Ascending aorta (tissue), 2 donors: ENCODE results near the gene FALEC. TPM values are rescaled to one million over a fixed set of nuclear protein-coding genes. Genes with fewer than 3 reads are reported as not detected.

Experiments
- DNase-seq, 2 donors: peaks; one replicate each; pipeline ENCODE4 v3.0.0-alpha.2; 2019; ENCODE audit warnings: low spot score in 2 of 2
- H3K27ac ChIP-seq, 2 donors: fragments of 200-600 bp; sonication (generic); one replicate each; pipeline ENCODE4 v1.5.1; 2016 to 2017; ENCODE audit warnings: mild to moderate bottlenecking in 1 of 2
- H3K27me3 ChIP-seq: fragments of 200-600 bp; sonication (generic); one replicate; pipeline ENCODE4 v1.5.1; 2017
- H3K36me3 ChIP-seq, 2 donors: fragments of 200-600 bp; sonication (generic); one replicate each; pipeline ENCODE4 v1.5.1; 2016
- H3K4me1 ChIP-seq, 2 donors: fragments of 200-600 bp; sonication (generic); one replicate each; pipeline ENCODE4 v1.5.1; 2016 to 2017; ENCODE audit warnings: mild to moderate bottlenecking in 1 of 2
- H3K4me3 ChIP-seq, 2 donors: fragments of 200-600 bp; sonication (generic); one replicate each; pipeline ENCODE4 v1.5.1; 2016 to 2017; ENCODE audit warnings: mild to moderate bottlenecking in 1 of 2
- H3K9me3 ChIP-seq, 2 donors: fragments of 200-600 bp; sonication (generic); one replicate each; pipeline ENCODE4 v1.5.1; 2016
- CTCF ChIP-seq, 3 experiments: fragments of 200-600 bp in 2 of 3; fragments of 450-650 bp in 1 of 3; sonication (generic) in 2 of 3; IDR thresholded peaks; one replicate each; pipeline ENCODE4 v1.5.1; 2016 to 2019; ENCODE audit warnings: antibody characterized with exemption in 3 of 3, mild to moderate bottlenecking in 1 of 3, moderate library complexity in 1 of 3
- intact Hi-C: fragments of 100-400 bp; cut with DNase I; formaldehyde crosslinking; loops from one replicate; pipeline ENCODE4 v1.15.1; 2023
- total RNA-seq: library from RNA; depleted of rRNA; stranded (reverse); fragments of >200 nt; gene quantifications from one replicate; pipeline ENCODE4 v1.1.0, GENCODE V29; 2016

The FALEC gene
- total RNA-seq, 1 donor from 2014 or later: not detected

DNA sequence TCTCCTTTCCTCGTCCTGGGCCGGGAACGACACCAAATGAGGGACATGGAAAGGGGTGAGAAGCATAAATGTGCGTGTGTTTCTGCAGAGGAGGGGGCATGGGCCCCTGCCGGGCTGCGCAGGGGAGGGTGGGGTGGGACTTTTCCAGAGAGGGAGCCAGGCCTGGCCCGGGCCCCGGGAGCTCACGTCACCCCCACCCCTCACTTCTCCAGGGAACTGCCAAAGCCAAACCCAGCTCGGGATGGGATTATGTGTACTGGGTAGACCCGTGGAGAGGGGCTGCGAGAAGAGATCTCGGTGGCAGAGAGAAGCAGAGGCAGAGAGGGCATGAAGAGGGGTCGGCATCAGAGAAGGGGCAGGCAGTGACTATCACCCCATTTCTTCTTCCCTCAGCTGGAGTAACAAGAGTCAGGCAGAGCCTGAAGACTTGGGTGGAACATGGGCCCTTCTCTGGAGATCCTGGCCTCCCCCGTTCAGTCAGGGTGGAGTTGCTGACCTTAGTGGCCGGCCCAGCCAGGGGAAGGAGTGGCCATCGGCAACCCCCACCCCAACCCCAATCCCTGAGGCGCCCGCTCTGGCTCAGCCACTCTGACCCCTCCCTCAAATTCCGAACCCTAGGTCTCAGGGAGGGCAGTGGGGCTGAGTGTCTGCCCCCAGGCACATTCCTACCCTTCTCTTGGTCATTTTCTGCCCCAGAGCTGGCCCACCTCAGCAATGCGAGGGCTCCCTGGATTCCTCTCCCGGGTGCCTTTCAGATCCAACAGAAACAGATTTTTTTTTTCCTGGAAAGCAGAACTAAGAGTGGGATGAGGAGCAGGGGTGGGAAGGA is 34.9 kb downstream of the FALEC start:
- Histone ChIP-seq H3K9me3 (no peaks in the 10 kb centered on the region), H3K36me3 (peaks cover 0 to 12% of the 10 kb centered on the region in 2 donors), H3K27me3 (no peaks in the 10 kb centered on the region), H3K4me1 (peaks cover 26 to 46% of the 10 kb centered on the region in 2 donors), H3K4me3 (peak overlapping the region; percentile 70 to 88), H3K27ac (peak overlapping the region; percentile 97 to 100)
- no peak for TF ChIP-seq CTCF (IDR thresholded peaks at IDR 0.05)
- intact Hi-C loops: loop anchor here (10.0 kb wide), 3 partner anchors 144 to 424 kb away; partner anchors contain the start of genes ARNT, CERS2 and GOLPH3L
- peak in 1 of 2 donors; percentile 86 for DNase-seq

DNA sequence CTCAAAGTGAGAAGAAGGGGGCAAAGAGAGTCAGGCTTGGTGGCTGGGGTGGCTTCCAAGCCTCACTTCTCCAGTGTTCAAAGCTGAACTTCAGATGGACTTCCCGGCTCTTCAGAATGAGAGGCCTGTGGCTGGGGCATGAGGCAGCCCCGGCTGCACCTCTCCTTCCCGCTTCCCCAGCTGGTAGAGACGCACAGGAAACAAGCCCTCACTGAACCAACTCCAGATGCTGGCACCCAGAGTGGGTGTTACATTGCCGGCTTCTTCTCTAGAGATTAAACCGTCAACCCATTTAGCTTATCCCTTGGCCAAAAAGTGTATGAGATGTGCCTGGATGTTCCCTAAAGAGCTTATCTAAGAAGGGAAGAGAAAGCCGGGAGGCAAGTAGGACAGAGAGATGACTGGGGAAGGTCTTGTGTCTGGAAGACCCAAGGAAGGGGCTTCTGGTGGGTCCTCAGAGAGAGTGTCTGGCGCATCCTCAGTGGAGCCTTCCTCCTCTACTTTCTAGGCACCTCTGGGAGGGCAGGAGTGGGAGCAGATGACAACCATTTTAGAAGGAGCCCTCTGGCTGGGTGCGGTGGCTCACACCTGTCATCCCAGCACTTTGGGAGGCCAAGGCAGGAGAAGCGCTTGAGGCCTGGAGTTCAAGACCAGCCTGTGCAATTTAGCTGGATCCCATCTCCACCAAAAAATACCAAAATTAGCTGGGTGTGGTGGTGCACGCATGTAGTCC is 35.7 kb downstream of the FALEC start:
- no peak for TF ChIP-seq CTCF (IDR thresholded peaks at IDR 0.05)
- intact Hi-C loops: loop anchor here (10.0 kb wide), 3 partner anchors 144 to 424 kb away; partner anchors contain the start of genes ARNT, CERS2 and GOLPH3L
- peak in 1 of 2 donors; percentile 79 for DNase-seq
- Histone ChIP-seq H3K4me1 (peaks cover 26 to 46% of the 10 kb centered on the region in 2 donors), H3K36me3 (peaks cover 7 to 20% of the 10 kb centered on the region in 2 donors), H3K27me3 (no peaks in the 10 kb centered on the region), H3K9me3 (no peaks in the 10 kb centered on the region), H3K4me3 (peak overlapping the region; percentile 70 to 88), H3K27ac (peak overlapping the region; percentile 97 to 100)

- Histone ChIP-seq H3K9me3 (no peaks in the 10 kb centered on the region), H3K4me3 (peak overlapping the region in 1 of 2 donors; percentile 88), H3K36me3 (peaks cover 7 to 25% of the 10 kb centered on the region in 2 donors), H3K27me3 (no peaks in the 10 kb centered on the region), H3K4me1 (peaks cover 26 to 46% of the 10 kb centered on the region in 2 donors), H3K27ac (peak overlapping the region; percentile 97 to 100)
- intact Hi-C loops: loop anchor here (1.0 to 10.0 kb wide), 4 partner anchors 19 to 423 kb away; partner anchors contain the start of genes ARNT, CERS2 and GOLPH3L
- no peak for TF ChIP-seq CTCF (IDR thresholded peaks at IDR 0.05)
- DNase-seq: no peak
Measured at GRCh38 chr1:150551784-150552127, 36.2 kb downstream of the FALEC start.

DNA sequence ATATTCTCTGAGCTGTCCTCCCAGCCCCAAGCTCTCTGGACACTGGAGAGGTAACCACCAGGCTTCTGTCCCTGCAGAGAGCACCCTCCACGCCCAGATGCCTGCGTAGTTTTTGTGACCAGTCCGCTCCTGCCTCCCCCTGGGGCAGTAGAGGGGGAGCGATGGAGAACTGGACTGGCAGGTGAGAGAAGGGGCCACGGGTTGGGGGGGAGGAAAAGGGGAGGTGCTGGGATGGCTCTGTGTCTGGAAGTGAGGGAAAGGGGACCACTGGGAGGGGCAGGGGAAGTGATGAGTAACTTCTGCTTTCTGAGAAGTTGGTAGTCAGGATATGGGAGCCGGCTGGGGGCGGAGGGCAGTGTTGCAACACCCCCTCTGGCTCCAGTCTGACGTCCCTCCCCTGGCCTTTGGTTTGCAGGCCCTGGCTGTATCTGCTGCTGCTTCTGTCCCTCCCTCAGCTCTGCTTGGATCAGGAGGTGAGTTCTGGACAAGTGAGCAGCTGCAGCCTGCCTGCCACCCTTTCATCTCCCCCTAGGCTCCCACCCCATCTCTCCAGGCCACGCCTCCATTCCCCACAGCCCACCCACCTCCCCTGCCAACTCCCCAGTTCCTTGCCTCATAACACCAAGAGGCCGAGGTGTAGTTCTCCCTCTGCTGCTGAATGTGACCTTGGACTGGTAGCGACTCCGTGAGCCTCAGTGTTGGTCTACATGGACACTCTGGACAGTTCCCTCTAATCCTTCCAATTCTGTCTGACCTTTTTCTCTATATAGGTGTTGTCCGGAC is 36.8 kb downstream of the FALEC start:
- H3K4me1 ChIP-seq: peaks cover 26 to 46% of the 10 kb centered on the region in 2 donors
- H3K9me3 ChIP-seq: no peaks in the 10 kb centered on the region
- intact Hi-C loops: loop anchor here (1.0 to 10.0 kb wide), 4 partner anchors 20 to 422 kb away; partner anchors contain the start of genes ARNT, CERS2 and GOLPH3L
- no peaks in the 10 kb centered on the region for H3K27me3 ChIP-seq
- H3K27ac ChIP-seq: peak overlapping the region; percentile 97 to 100
- peak; percentile 85 to 97 for DNase-seq
- peak overlapping the region in 1 of 2 donors; percentile 12 for H3K4me3 ChIP-seq
- no peak for TF ChIP-seq CTCF (IDR thresholded peaks at IDR 0.05)
- H3K36me3 ChIP-seq: peaks cover 7 to 29% of the 10 kb centered on the region in 2 donors

GRCh38 chr1:150552911-150553289 is 37.3 kb downstream of the FALEC start:
- intact Hi-C loops: loop anchor here (1.0 to 10.0 kb wide), 4 partner anchors 21 to 422 kb away; partner anchors contain the start of genes ARNT, CERS2 and GOLPH3L
- H3K4me3 ChIP-seq: peak overlapping the region in 1 of 2 donors; percentile 12
- peak overlapping the region; percentile 97 to 100 for H3K27ac ChIP-seq
- H3K9me3 ChIP-seq: no peaks in the 10 kb centered on the region
- H3K4me1 ChIP-seq: peaks cover 26 to 48% of the 10 kb centered on the region in 2 donors
- peaks cover 7 to 34% of the 10 kb centered on the region in 2 donors for H3K36me3 ChIP-seq
- DNase-seq: no peak
- TF ChIP-seq CTCF (IDR thresholded peaks at IDR 0.05): no peak
- no peaks in the 10 kb centered on the region for H3K27me3 ChIP-seq
